ENCODE results near the gene KIF16B. TPM values are rescaled to one million over a fixed set of nuclear protein-coding genes. Genes with fewer than 3 reads are reported as not detected.

KIF16B gene
- total and polyA plus RNA-seq, 10 of the 15 experiments (the other 5 are each of a cell fraction or from before 2014, with no cell fraction given) = 0.21 to 5.2 (median 3.0) TPM

DNA sequence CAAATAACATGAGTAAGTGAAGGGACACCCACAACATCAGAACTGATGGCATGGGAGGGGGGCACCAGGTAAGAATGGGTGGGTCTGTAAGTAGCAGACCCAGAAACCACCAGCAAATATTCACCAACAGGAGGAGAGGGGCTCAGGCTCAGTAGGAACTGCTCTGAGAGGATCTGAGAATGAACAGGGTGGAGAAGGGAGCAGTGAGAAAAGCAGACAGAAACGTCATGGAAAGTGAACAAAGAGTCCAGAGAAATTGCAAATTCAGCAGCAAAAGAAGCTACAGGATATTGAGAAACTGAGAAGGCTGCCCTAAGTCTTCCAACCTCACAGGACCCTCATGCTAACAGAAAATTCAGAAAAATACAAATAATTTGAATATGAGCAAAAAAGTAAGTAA, 121.3 kb downstream of the KIF16B start (continued):
- TF ChIP-seq, protein P1, sequence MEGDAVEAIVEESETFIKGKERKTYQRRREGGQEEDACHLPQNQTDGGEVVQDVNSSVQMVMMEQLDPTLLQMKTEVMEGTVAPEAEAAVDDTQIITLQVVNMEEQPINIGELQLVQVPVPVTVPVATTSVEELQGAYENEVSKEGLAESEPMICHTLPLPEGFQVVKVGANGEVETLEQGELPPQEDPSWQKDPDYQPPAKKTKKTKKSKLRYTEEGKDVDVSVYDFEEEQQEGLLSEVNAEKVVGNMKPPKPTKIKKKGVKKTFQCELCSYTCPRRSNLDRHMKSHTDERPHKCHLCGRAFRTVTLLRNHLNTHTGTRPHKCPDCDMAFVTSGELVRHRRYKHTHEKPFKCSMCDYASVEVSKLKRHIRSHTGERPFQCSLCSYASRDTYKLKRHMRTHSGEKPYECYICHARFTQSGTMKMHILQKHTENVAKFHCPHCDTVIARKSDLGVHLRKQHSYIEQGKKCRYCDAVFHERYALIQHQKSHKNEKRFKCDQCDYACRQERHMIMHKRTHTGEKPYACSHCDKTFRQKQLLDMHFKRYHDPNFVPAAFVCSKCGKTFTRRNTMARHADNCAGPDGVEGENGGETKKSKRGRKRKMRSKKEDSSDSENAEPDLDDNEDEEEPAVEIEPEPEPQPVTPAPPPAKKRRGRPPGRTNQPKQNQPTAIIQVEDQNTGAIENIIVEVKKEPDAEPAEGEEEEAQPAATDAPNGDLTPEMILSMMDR (IDR thresholded peaks at IDR 0.05 in 2 of 3, conservative IDR thresholded peaks at IDR 0.05 in 1 of 3; ENCODE audit: control insufficient read depth in 2 of 3, extremely low read depth in 1 of 3, insufficient read depth in 1 of 3, low read depth in 3 of 3, low read length in 3 of 3) = no peak
- TF ChIP-seq, protein P2, sequence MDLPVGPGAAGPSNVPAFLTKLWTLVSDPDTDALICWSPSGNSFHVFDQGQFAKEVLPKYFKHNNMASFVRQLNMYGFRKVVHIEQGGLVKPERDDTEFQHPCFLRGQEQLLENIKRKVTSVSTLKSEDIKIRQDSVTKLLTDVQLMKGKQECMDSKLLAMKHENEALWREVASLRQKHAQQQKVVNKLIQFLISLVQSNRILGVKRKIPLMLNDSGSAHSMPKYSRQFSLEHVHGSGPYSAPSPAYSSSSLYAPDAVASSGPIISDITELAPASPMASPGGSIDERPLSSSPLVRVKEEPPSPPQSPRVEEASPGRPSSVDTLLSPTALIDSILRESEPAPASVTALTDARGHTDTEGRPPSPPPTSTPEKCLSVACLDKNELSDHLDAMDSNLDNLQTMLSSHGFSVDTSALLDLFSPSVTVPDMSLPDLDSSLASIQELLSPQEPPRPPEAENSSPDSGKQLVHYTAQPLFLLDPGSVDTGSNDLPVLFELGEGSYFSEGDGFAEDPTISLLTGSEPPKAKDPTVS (IDR thresholded peaks at IDR 0.05; ENCODE audit: low read depth, low read length) = no peak
- TF ChIP-seq KAT2A (conservative IDR thresholded peaks at IDR 0.05; ENCODE audit: control insufficient read depth, low read depth, low read length) (no peak), TARDBP (IDR thresholded peaks at IDR 0.05; ENCODE audit: borderline replicate concordance) (no peak)

DNA sequence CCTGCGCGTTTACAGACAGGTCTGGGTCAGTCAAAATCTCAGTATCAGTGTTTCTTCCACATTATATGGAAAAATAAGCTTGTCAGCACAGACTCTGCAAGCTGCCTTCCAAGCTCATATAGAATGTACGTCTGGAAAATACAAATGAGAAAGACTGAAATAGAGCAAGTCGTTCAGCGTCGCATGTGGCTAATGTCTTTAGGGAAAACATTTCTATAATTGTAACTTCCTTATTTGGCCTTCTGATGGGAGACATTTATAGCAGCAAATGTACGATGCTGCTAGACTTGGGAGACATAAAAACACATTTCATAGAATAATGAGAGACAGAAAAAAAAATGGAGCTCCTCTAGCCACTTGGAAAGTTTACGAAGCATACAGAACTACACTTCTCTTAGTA, 122.2 kb downstream of the KIF16B start:
- Histone ChIP-seq H4K20me1 (ENCODE audit: control insufficient read depth, insufficient read depth) (no peaks in the 10 kb centered on the region), H3K36me3 (ENCODE audit: control insufficient read depth in 2 of 2, insufficient read depth in 2 of 2, low read length in 1 of 2) (no peaks in the 10 kb centered on the region), H3K9ac (ENCODE audit: control insufficient read depth, insufficient read depth, low read length) (no peak overlapping the region), H3K4me3 (no peak overlapping the region), H3K27ac (ENCODE audit: control insufficient read depth, insufficient read depth) (no peak overlapping the region), H3K9me3 (replicated peaks; ENCODE audit: control insufficient read depth, insufficient read depth, low read length) (no peaks in the 10 kb centered on the region), H3K27me3 (replicated peaks in 1 of 2; ENCODE audit: control insufficient read depth in 2 of 2, insufficient read depth in 2 of 2, low read length in 1 of 2) (no peaks in the 10 kb centered on the region), H3K4me1 (ENCODE audit: control insufficient read depth, insufficient read depth, low read length) (no peaks in the 10 kb centered on the region), H3K4me2 (ENCODE audit: control insufficient read depth, insufficient read depth) (no peak overlapping the region), H2AFZ (ENCODE audit: control insufficient read depth, low read depth, low read length) (no peak overlapping the region), H3K79me2 (ENCODE audit: control insufficient read depth, insufficient read depth, low read length) (no peaks in the 10 kb centered on the region)
- POLR2A ChIA-PET = no interaction called here
- no peak for DNase-seq (ENCODE audit: low read depth, low spot score)
- in situ Hi-C loops (cut with MboI) (no loop called here), intact Hi-C loops (cut with micrococcal nuclease; ENCODE audit: unreplicated experiment) (no loop called here)
- BruUV-seq (replicated peaks) = no TSS peak
- SMC1A ChIA-PET (ENCODE audit: uncharacterized antibody, unreplicated experiment) = interaction anchor here (0.6 to 1.4 kb wide), 3 partner anchors 8 to 1085 kb away, joined by 3 to 5 read pairs (median 3); no protein-coding TSS in a partner anchor
- CTCF ChIA-PET = interaction anchor here (1.1 to 1.3 kb wide), 2 partner anchors 18 to 25 kb away, joined by 3 to 4 read pairs; no protein-coding TSS in a partner anchor
- no peak for ATAC-seq
- WGBS (ENCODE audit: insufficient coverage, insufficient replicate concordance, low lambda C conversion rate, missing lambda C conversion rate) = 45% methylated on average over 8 of the region's 8 CpGs
- RAD21 ChIA-PET (ENCODE audit: unreplicated experiment) = no interaction called here
- no peak for FAIRE-seq
- TF ChIP-seq ATF7 (IDR thresholded peaks at IDR 0.05; ENCODE audit: low read depth) (no peak), ZBED1 (IDR thresholded peaks at IDR 0.05; ENCODE audit: borderline replicate concordance) (no peak), IRF5 (IDR thresholded peaks at IDR 0.05; ENCODE audit: borderline replicate concordance) (no peak), MAX (IDR thresholded peaks at IDR 0.05; ENCODE audit: low read depth, low read length) (no peak), PBX3 (IDR thresholded peaks at IDR 0.05; ENCODE audit: insufficient replicate concordance, low read depth, low read length) (no peak), PAX8 (IDR thresholded peaks at IDR 0.05) (no peak), KDM1A (IDR thresholded peaks at IDR 0.05; ENCODE audit: borderline replicate concordance) (no peak), ESRRA (IDR thresholded peaks at IDR 0.05; ENCODE audit: low read length) (no peak), TCF12 (IDR thresholded peaks at IDR 0.05; ENCODE audit: low read depth, low read length) (no peak)

Measured in GM12878 (cell line).